Naive thymus-derived CD4-positive, alpha-beta T cell (primary cell): ENCODE data around the gene NAALAD2. TPM values are rescaled to one million over a fixed set of nuclear protein-coding genes. Genes with fewer than 3 reads are reported as not detected.

Experiments used
- ATAC-seq: fragments of 150-1000 bp; cut with Tn5 transposase; 2 replicates; pipeline ENCODE4 v1.10.0; 2021; ENCODE audit warnings: mild to moderate bottlenecking, moderate library complexity
- CTCF ChIA-PET: fragments of 350-600 bp; sonication (Branson Sonifier 250); formaldehyde crosslinking; loops from one replicate; lab custom pipeline; 2021; ENCODE audit warnings: antibody characterized with exemption; lab: Charles Lee
- POLR2A ChIA-PET: fragments of 350-600 bp; sonication (Branson Sonifier 250); formaldehyde crosslinking; loops from one replicate; lab custom pipeline; 2021; ENCODE audit warnings: antibody characterized with exemption, inconsistent platforms; lab: Charles Lee
- DNase-seq, 9 donors: peaks; one replicate each; pipeline versions ENCODE4 v3.0.0 to v3.0.0-alpha.2; 2020 to 2022; ENCODE audit warnings: mixed read lengths in 1 of 9
- H3K27ac ChIP-seq: one replicate; pipeline ENCODE4 v1.7.0; 2013; ENCODE audit warnings: mild to moderate bottlenecking, low read depth, low read length, moderate library complexity
- H3K27me3 ChIP-seq, 2 donors: one replicate each; pipeline ENCODE4 v1.7.0; 2013; ENCODE audit warnings: low read length in 2 of 2, mild to moderate bottlenecking in 2 of 2, moderate library complexity in 2 of 2; ENCODE audit not compliant: control insufficient read depth in 2 of 2, insufficient read depth in 2 of 2
- H3K36me3 ChIP-seq, 3 experiments: 1 replicate in 2 of 3; 2 replicates in 1 of 3; pipeline ENCODE4 v1.7.0; 2013; ENCODE audit warnings: low read length in 3 of 3, mild to moderate bottlenecking in 3 of 3, moderate library complexity in 1 of 3; ENCODE audit not compliant: insufficient read depth in 3 of 3, control insufficient read depth in 2 of 3
- H3K4me1 ChIP-seq, 2 donors: one replicate each; pipeline ENCODE4 v1.7.0; 2013; ENCODE audit warnings: low read length in 2 of 2, mild to moderate bottlenecking in 2 of 2, moderate library complexity in 1 of 2; ENCODE audit not compliant: control insufficient read depth in 2 of 2, insufficient read depth in 2 of 2
- H3K4me3 ChIP-seq: 2 replicates; pipeline ENCODE4 v1.7.0; 2013; ENCODE audit warnings: mild to moderate bottlenecking, low read length
- H3K9me3 ChIP-seq, 3 experiments: 1 replicate in 2 of 3; 2 replicates in 1 of 3; pipeline ENCODE4 v1.7.0; 2013; ENCODE audit warnings: low read length in 3 of 3; ENCODE audit not compliant: control insufficient read depth in 2 of 3
- H3K27ac Mint-ChIP-seq, 9 donors: one replicate each; pipeline ENCODE4 v1.8.0; 2020 to 2022; ENCODE audit warnings: mixed read lengths in 9 of 9, mild to moderate bottlenecking in 8 of 9, moderate library complexity in 5 of 9, inconsistent platforms in 2 of 9
- H3K27me3 Mint-ChIP-seq, 5 donors: one replicate each; pipeline ENCODE4 v1.8.0; 2021 to 2022; ENCODE audit warnings: mixed read lengths in 5 of 5, mild to moderate bottlenecking in 1 of 5
- H3K36me3 Mint-ChIP-seq, 5 donors: one replicate each; pipeline ENCODE4 v1.8.0; 2020 to 2022; ENCODE audit warnings: mixed read lengths in 5 of 5, mild to moderate bottlenecking in 3 of 5, inconsistent platforms in 1 of 5
- H3K4me1 Mint-ChIP-seq, 7 donors: one replicate each; pipeline ENCODE4 v1.8.0; 2020 to 2022; ENCODE audit warnings: mixed read lengths in 7 of 7, mild to moderate bottlenecking in 3 of 7, inconsistent platforms in 1 of 7
- H3K4me3 Mint-ChIP-seq, 10 donors: one replicate each; pipeline ENCODE4 v1.8.0; 2020 to 2022; ENCODE audit warnings: mild to moderate bottlenecking in 10 of 10, mixed read lengths in 10 of 10, moderate library complexity in 6 of 10, inconsistent platforms in 2 of 10
- H3K9me3 Mint-ChIP-seq, 11 donors: one replicate each; pipeline ENCODE4 v1.8.0; 2020 to 2022; ENCODE audit warnings: mixed read lengths in 11 of 11, mild to moderate bottlenecking in 4 of 11, inconsistent platforms in 1 of 11, moderate library complexity in 1 of 11
- intact Hi-C, 2 donors: fragments of 100-400 bp; cut with micrococcal nuclease; formaldehyde crosslinking; loops; one replicate each; pipeline ENCODE4 v1.15.1; 2023
- polyA plus RNA-seq, 2 donors: library from polyadenylated mRNA; unstranded; fragments of 300-500 nt; fragmentation: Illumina TruSeq; gene quantifications; one replicate each; pipeline ENCODE4 v1.2.3, GENCODE V29; 2021
- total RNA-seq, 6 experiments: library from RNA in 5 of 6; stranded (reverse) in 5 of 6; gene quantifications; 1 replicate in 5 of 6; 2 replicates in 1 of 6; pipeline ENCODE4 v1.2.3 and lab custom pipeline; 2021 to 2026

NAALAD2 gene
- total and polyA plus RNA-seq, 7 experiments from 2014 or later, result not detected

DNA sequence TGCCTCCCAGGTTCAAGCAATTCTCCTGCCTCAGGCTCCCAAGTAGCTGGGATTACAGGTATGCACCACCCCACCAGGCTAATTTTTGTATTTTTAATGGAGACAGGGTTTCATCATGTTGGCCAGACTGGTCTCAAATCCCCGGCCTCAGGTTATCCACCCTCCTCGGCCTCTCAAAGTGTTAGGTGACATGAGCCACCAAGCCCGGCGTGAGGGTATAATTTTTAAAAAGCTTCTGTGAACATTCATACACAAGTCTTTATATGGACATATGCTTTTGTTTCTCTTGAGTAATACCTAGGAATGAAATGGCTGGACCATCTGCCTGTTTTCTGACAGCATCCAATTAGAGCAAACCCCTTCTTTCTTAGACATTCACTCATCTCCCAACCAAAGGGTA, 14.3 kb upstream of the NAALAD2 start:
- Mint-ChIP-seq H3K27ac (no peak overlapping the region), H3K27me3 (peaks cover 0 to 3% (median 0%) of the 10 kb centered on the region in 5 donors), H3K36me3 (no peaks in the 10 kb centered on the region), H3K4me3 (no peak overlapping the region), H3K4me1 (no peaks in the 10 kb centered on the region), H3K9me3 (no peaks in the 10 kb centered on the region)
- Histone ChIP-seq H3K4me3 (no peak overlapping the region), H3K9me3 (no peaks in the 10 kb centered on the region), H3K36me3 (no peaks in the 10 kb centered on the region), H3K4me1 (no peaks in the 10 kb centered on the region), H3K27ac (no peak overlapping the region), H3K27me3 (no peaks in the 10 kb centered on the region)
- CTCF ChIA-PET, result no interaction called here
- no peak for ATAC-seq
- POLR2A ChIA-PET, result no interaction called here
- no peak for DNase-seq
- intact Hi-C loops, result no loop called here

DNA sequence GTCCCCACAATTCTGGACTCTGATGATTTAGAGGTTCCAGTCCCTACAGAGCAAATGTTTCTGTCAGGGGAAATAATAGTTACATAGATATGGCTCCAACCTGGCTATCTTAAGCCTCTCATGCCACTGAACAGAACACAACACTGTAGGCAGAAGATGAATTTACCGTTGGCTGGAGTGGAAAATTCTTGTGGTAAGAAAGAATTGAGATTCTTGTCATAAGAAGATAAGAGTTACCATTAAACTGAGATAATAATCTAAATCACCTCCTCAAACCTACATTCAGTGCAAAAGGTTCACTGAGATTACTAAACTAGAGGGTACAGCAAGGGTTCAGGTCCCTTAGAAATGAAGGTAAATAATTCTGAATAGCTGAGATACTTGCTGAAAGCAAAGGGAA, 10.1 kb upstream of the NAALAD2 start:
- Mint-ChIP-seq H3K4me3 (no peak overlapping the region), H3K27ac (no peak overlapping the region), H3K36me3 (no peaks in the 10 kb centered on the region), H3K4me1 (no peaks in the 10 kb centered on the region), H3K27me3 (peaks cover 0 to 16% (median 12%) of the 10 kb centered on the region in 5 donors), H3K9me3 (peaks cover 0 to 3% (median 0%) of the 10 kb centered on the region in 11 donors)
- ChIA-PET CTCF (no interaction called here), POLR2A (no interaction called here)
- H3K27me3 ChIP-seq, result no peaks in the 10 kb centered on the region
- intact Hi-C loops, result no loop called here
- no peaks in the 10 kb centered on the region for H3K4me1 ChIP-seq
- no peak overlapping the region for H3K27ac ChIP-seq
- DNase-seq (no peak), ATAC-seq (no peak)
- no peaks in the 10 kb centered on the region for H3K9me3 ChIP-seq
- no peaks in the 10 kb centered on the region for H3K36me3 ChIP-seq
- no peak overlapping the region for H3K4me3 ChIP-seq

DNA sequence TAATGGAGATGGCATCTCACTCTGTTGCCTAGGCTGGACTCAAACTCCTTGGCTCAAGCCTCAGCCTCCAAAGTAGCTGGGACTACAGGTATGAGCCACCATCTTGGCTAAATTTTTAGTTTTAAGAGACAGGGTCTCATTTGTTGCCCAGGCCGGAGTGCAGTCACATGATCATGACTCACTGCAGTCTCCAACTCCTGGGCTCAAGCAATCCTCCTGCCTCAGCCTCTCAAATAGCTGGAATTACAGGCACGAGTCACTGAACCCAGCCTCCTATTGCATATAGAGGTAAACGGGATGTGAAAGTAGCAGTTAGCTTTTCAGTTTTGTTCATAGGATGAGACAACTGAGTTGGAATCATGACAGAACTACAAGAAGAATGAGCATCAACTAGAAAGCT, 9.5 kb upstream of the NAALAD2 start:
- DNase-seq, result no peak
- no peaks in the 10 kb centered on the region for H3K36me3 ChIP-seq
- H3K27ac Mint-ChIP-seq, result no peak overlapping the region
- no peaks in the 10 kb centered on the region for H3K4me1 ChIP-seq
- no peaks in the 10 kb centered on the region for H3K4me1 Mint-ChIP-seq
- H3K9me3 ChIP-seq, result no peaks in the 10 kb centered on the region
- POLR2A ChIA-PET, result no interaction called here
- no peaks in the 10 kb centered on the region for H3K27me3 ChIP-seq
- no peak overlapping the region for H3K4me3 Mint-ChIP-seq
- H3K36me3 Mint-ChIP-seq, result no peaks in the 10 kb centered on the region
- H3K27me3 Mint-ChIP-seq, result peaks cover 1 to 22% (median 12%) of the 10 kb centered on the region in 5 donors
- H3K4me3 ChIP-seq, result no peak overlapping the region
- CTCF ChIA-PET, result no interaction called here
- no peak for ATAC-seq
- intact Hi-C loops, result no loop called here
- peaks cover 0 to 3% (median 0%) of the 10 kb centered on the region in 11 donors for H3K9me3 Mint-ChIP-seq
- no peak overlapping the region for H3K27ac ChIP-seq

DNA sequence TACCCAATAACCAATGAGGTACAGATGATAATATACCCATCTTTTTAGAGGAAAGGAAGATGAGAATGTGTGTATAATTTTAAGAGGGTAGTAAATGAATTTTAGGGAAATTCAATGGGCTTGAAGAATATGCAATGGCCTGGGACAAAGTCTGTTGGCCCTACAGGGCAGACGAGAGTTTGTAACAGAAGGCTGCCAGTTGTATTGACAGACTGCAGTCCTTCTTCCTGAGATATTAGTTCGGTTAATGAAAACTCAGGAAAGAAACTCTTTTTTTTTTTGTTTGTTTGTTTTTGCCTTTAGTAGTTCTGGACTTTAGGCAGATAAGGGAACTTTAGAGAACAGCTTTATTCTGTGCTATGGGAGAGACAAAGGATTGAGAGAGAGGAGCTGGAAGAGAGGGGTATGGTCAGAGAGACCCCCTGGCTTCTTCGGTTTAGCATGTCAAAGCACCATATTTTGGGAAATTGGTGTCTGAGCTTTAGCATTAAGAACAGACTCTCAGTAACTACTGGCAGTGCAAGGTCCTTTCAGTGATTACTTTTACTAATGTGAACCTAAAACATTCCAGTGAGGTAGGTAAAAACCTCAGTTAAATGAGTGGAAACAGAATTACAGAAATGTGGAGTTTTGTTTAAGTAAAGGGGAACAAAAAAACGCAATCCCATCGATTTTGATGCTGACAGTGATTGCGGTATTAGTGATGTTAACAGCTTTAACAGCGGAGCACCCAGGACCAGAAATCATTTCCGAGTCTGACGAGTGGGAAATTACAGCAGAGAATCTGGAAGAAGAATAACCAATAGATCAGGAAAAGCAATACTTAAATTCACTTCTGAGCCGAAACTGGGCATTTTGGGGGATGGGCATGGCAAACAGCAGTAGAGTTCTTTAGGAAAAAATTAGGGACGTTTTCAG, 644 bp upstream of the NAALAD2 start:
- no peak overlapping the region for H3K27ac ChIP-seq
- peaks cover 4 to 26% (median 15%) of the 10 kb centered on the region in 7 donors for H3K4me1 Mint-ChIP-seq
- H3K4me1 ChIP-seq, result no peaks in the 10 kb centered on the region
- H3K27me3 Mint-ChIP-seq, result peaks cover 48 to 73% (median 57%) of the 10 kb centered on the region in 5 donors
- ChIA-PET CTCF (no interaction called here), POLR2A (no interaction called here)
- peaks cover 0 to 3% (median 0%) of the 10 kb centered on the region in 11 donors for H3K9me3 Mint-ChIP-seq
- DNase-seq, result no peak
- peaks cover 0 to 15% of the 10 kb centered on the region in 2 donors for H3K27me3 ChIP-seq
- ATAC-seq, result no peak
- H3K9me3 ChIP-seq, result no peaks in the 10 kb centered on the region
- H3K4me3 Mint-ChIP-seq, result peak overlapping the region; percentile 1 to 67 (median 46)
- H3K27ac Mint-ChIP-seq, result no peak overlapping the region
- H3K36me3 Mint-ChIP-seq, result peaks cover 0 to 6% (median 0%) of the 10 kb centered on the region in 5 donors
- no peak overlapping the region for H3K4me3 ChIP-seq
- intact Hi-C loops, result no loop called here
- no peaks in the 10 kb centered on the region for H3K36me3 ChIP-seq

DNA sequence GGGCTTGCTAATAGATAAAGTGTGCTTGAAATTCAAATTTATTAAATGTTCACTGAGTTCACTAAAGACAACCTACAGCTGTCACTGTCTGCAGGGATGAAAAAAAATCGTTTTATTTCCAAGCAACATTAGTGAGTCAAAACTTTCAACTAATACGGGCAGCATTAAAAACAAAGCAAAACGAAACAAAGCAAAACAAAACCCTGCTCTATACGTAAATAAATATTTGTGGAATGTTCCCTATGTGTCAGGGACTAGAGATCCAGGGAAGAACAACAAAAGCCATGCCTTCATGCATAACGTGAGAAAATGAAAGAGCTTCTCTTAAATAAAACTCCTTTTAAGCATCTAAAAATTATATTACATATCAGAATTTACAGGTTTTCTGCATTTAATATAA, 553 bp downstream of the NAALAD2 start:
- Mint-ChIP-seq H3K27me3 (peaks cover 48 to 74% (median 61%) of the 10 kb centered on the region in 5 donors), H3K36me3 (peaks cover 0 to 6% (median 0%) of the 10 kb centered on the region in 5 donors), H3K4me3 (peak overlapping the region in 8 of 10 donors; percentile 21 to 67 (median 51)), H3K4me1 (peaks cover 4 to 26% (median 15%) of the 10 kb centered on the region in 7 donors), H3K27ac (no peak overlapping the region), H3K9me3 (peaks cover 0 to 3% (median 0%) of the 10 kb centered on the region in 11 donors)
- ChIA-PET CTCF (no interaction called here), POLR2A (no interaction called here)
- no peak for ATAC-seq
- Histone ChIP-seq H3K36me3 (no peaks in the 10 kb centered on the region), H3K9me3 (no peaks in the 10 kb centered on the region), H3K4me3 (no peak overlapping the region), H3K4me1 (no peaks in the 10 kb centered on the region), H3K27ac (no peak overlapping the region), H3K27me3 (peaks cover 0 to 15% of the 10 kb centered on the region in 2 donors)
- no peak for DNase-seq
- intact Hi-C loops, result no loop called here

DNA sequence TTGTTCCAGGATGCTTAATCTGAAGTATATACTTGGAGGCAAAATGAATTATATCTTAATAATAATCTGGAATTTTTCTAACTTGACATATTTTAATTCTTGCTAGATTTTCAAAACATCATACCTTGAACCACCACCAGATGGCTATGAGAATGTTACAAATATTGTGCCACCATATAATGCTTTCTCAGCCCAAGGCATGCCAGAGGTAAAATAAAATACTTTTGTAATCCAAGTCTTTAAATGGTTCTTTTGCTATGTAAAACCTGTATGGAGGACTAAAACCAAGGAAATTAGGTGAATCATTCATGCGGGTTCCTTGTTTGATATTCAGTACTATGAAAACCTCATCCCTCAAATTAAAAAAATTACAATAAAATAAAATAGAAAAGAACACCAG, 14.4 kb downstream of the NAALAD2 start:
- Histone ChIP-seq H3K27me3 (no peaks in the 10 kb centered on the region), H3K36me3 (no peaks in the 10 kb centered on the region), H3K9me3 (no peaks in the 10 kb centered on the region), H3K4me1 (no peaks in the 10 kb centered on the region), H3K4me3 (no peak overlapping the region), H3K27ac (no peak overlapping the region)
- intact Hi-C loops, result no loop called here
- POLR2A ChIA-PET, result no interaction called here
- Mint-ChIP-seq H3K27me3 (peaks cover under 1 to 22% (median 12%) of the 10 kb centered on the region in 5 donors), H3K4me3 (no peak overlapping the region), H3K27ac (no peak overlapping the region), H3K4me1 (no peaks in the 10 kb centered on the region), H3K9me3 (peaks cover 0 to 1% (median 0%) of the 10 kb centered on the region in 11 donors), H3K36me3 (no peaks in the 10 kb centered on the region)
- no peak for ATAC-seq
- CTCF ChIA-PET, result no interaction called here
- DNase-seq, result no peak
